Caco-2 (cell line): Measurements from ENCODE around the gene SEMA6B. TPM values are rescaled to one million over a fixed set of nuclear protein-coding genes. Genes with fewer than 3 reads are reported as not detected.
"Not testable (repeated sequence)": the region's sequence is repeated elsewhere in the genome, so short reads cannot be mapped to it uniquely, and the experiment has no call there.

ENCODE experiments used
- BruUV-seq: library from RNA; stranded (reverse); fragments of 400-500 nt; replicated peaks from 2 replicates; lab custom pipeline; 2021; lab: Mats Ljungman, UMichigan
- CTCF ChIA-PET: fragments of 300-600 bp; sonication (Branson Sonifier 250); formaldehyde crosslinking; loops from one replicate; lab custom pipeline; 2022; ENCODE audit warnings: antibody characterized with exemption; lab: Charles Lee
- POLR2A ChIA-PET: fragments of 300-600 bp; sonication (Branson Sonifier 250); formaldehyde crosslinking; loops from one replicate; lab custom pipeline; 2022; ENCODE audit warnings: antibody characterized with exemption; lab: Charles Lee
- DNase-seq, 2 experiments: peaks; one replicate each; pipeline versions ENCODE4 v3.0.0 to v3.0.0-alpha.2; 2020 to 2022
- H3K27me3 ChIP-seq: replicated peaks from 2 replicates; pipeline ENCODE4 v1.6.0; 2011; ENCODE audit warnings: low read length; ENCODE audit not compliant: control insufficient read depth, insufficient read depth
- H3K36me3 ChIP-seq: 2 replicates; pipeline ENCODE4 v1.5.1; 2011; ENCODE audit warnings: low read length; ENCODE audit not compliant: control insufficient read depth, insufficient read depth
- H3K4me1 ChIP-seq: fragments of 250-450 bp; sonication (Bioruptor Pico); 2 replicates; pipeline ENCODE4 v1.5.1; 2020; ENCODE audit warnings: mild to moderate bottlenecking
- H3K4me3 ChIP-seq: 2 replicates; pipeline ENCODE4 v1.5.1; 2011; ENCODE audit warnings: low read depth, mild to moderate bottlenecking, control low read depth, low read length
- H3K9me3 ChIP-seq: fragments of 250-450 bp; sonication (Bioruptor Pico); 2 replicates; pipeline ENCODE4 v1.5.1; 2020; ENCODE audit warnings: mild to moderate bottlenecking, moderate library complexity
- H3K27ac Mint-ChIP-seq: one replicate; pipeline ENCODE4 v1.8.0; 2022; ENCODE audit warnings: mixed read lengths; ENCODE audit not compliant: unreplicated experiment
- H3K27me3 Mint-ChIP-seq: one replicate; pipeline ENCODE4 v1.8.0; 2022; ENCODE audit warnings: mixed read lengths; ENCODE audit not compliant: insufficient read depth, unreplicated experiment
- H3K36me3 Mint-ChIP-seq: one replicate; pipeline ENCODE4 v1.8.0; 2022; ENCODE audit warnings: mild to moderate bottlenecking, mixed read lengths; ENCODE audit not compliant: insufficient read depth, unreplicated experiment
- H3K4me1 Mint-ChIP-seq: one replicate; pipeline ENCODE4 v1.8.0; 2022; ENCODE audit warnings: low read depth, mixed read lengths; ENCODE audit not compliant: unreplicated experiment
- H3K4me3 Mint-ChIP-seq: one replicate; pipeline ENCODE4 v1.8.0; 2022; ENCODE audit warnings: mild to moderate bottlenecking, moderate library complexity, mixed read lengths; ENCODE audit not compliant: unreplicated experiment
- H3K9me3 Mint-ChIP-seq: one replicate; pipeline ENCODE4 v1.8.0; 2022; ENCODE audit warnings: mixed read lengths; ENCODE audit not compliant: unreplicated experiment
- CTCF ChIP-seq, 2 experiments: fragments of 200-600 bp in 1 of 2; IDR thresholded peaks; 1 replicate in 1 of 2; 2 replicates in 1 of 2; pipeline versions ENCODE4 v1.5.1 to v1.8.0; 2011 to 2022; ENCODE audit warnings: antibody characterized with exemption in 1 of 2, control low read depth in 1 of 2, inconsistent platforms in 1 of 2, low read depth in 1 of 2, low read length in 1 of 2, mild to moderate bottlenecking in 1 of 2, moderate library complexity in 1 of 2; ENCODE audit not compliant: insufficient read depth in 1 of 2, severe bottlenecking in 1 of 2, unreplicated experiment in 1 of 2
- intact Hi-C: fragments of 100-400 bp; cut with micrococcal nuclease; formaldehyde crosslinking; loops from one replicate; pipeline ENCODE4 v1.10.0; 2022; ENCODE audit not compliant: unreplicated experiment
- total RNA-seq: library from RNA; stranded (reverse); gene quantifications from 2 replicates; pipeline ENCODE4 v1.2.3, GENCODE V29; 2022

The SEMA6B gene
- total RNA-seq, 1 experiment from 2014 or later, result 0.39 TPM

- ChIA-PET CTCF (interaction anchor here (0.7 to 1.2 kb wide), 3 partner anchors 18 to 35 kb away, joined by 3 to 5 read pairs (median 3); no protein-coding TSS in a partner anchor), POLR2A (no interaction called here)
- no peaks in the 10 kb centered on the region for H3K9me3 ChIP-seq
- Mint-ChIP-seq H3K27ac (no peak overlapping the region), H3K27me3 (no peaks in the 10 kb centered on the region), H3K4me1 (no peaks in the 10 kb centered on the region), H3K9me3 (no peaks in the 10 kb centered on the region), H3K36me3 (no peaks in the 10 kb centered on the region), H3K4me3 (peak overlapping the region; percentile 64)
- BruUV-seq, result no TSS peak
- no peaks in the 10 kb centered on the region for H3K27me3 ChIP-seq
- no peak for TF ChIP-seq CTCF (IDR thresholded peaks at IDR 0.05; ENCODE audit: insufficient read depth in 1 of 2, low read depth in 1 of 2, low read length in 1 of 2, severe bottlenecking in 1 of 2, unreplicated experiment in 1 of 2)
- intact Hi-C loops, result no loop called here
- peak; percentile 64 to 78 for DNase-seq
- no peaks in the 10 kb centered on the region for H3K4me1 ChIP-seq
- peak overlapping the region; percentile 30 for H3K4me3 ChIP-seq
- no peaks in the 10 kb centered on the region for H3K36me3 ChIP-seq
These were observed 38.6 kb upstream of the SEMA6B start for GRCh38 chr19:4597975-4598671.

- BruUV-seq, result no TSS peak
- DNase-seq, result no peak
- H3K4me1 Mint-ChIP-seq, result no peaks in the 10 kb centered on the region
- no peaks in the 10 kb centered on the region for H3K27me3 ChIP-seq
- no peak for TF ChIP-seq CTCF (IDR thresholded peaks at IDR 0.05; ENCODE audit: insufficient read depth in 1 of 2, low read depth in 1 of 2, low read length in 1 of 2, severe bottlenecking in 1 of 2, unreplicated experiment in 1 of 2)
- H3K9me3 ChIP-seq, result no peaks in the 10 kb centered on the region
- ChIA-PET CTCF (interaction anchor here (0.8 to 1.2 kb wide), 2 partner anchors 19 to 36 kb away, joined by 3 to 5 read pairs; no protein-coding TSS in a partner anchor), POLR2A (no interaction called here)
- H3K27me3 Mint-ChIP-seq, result no peaks in the 10 kb centered on the region
- no peak overlapping the region for H3K27ac Mint-ChIP-seq
- peak overlapping the region; percentile 54 for H3K4me3 Mint-ChIP-seq
- no peaks in the 10 kb centered on the region for H3K36me3 ChIP-seq
- no peaks in the 10 kb centered on the region for H3K36me3 Mint-ChIP-seq
- intact Hi-C loops, result no loop called here
- H3K4me1 ChIP-seq, result no peaks in the 10 kb centered on the region
- H3K4me3 ChIP-seq, result peak overlapping the region; percentile 12; the same call in 1 of the 2 replicates
- H3K9me3 Mint-ChIP-seq, result no peaks in the 10 kb centered on the region
These were observed 37.9 kb upstream of the SEMA6B start for GRCh38 chr19:4597278-4597974.

- Histone ChIP-seq H3K4me1 (no peaks in the 10 kb centered on the region), H3K9me3 (no peaks in the 10 kb centered on the region), H3K4me3 (no peak overlapping the region), H3K27me3 (no peaks in the 10 kb centered on the region), H3K36me3 (no peaks in the 10 kb centered on the region)
- H3K27me3 Mint-ChIP-seq, result peaks cover 4% of the 10 kb centered on the region
- ChIA-PET CTCF (no interaction called here), POLR2A (no interaction called here)
- no peaks in the 10 kb centered on the region for H3K4me1 Mint-ChIP-seq
- no peak for DNase-seq
- H3K27ac Mint-ChIP-seq, result no peak overlapping the region
- BruUV-seq, result no TSS peak
- H3K4me3 Mint-ChIP-seq, result no peak overlapping the region
- H3K9me3 Mint-ChIP-seq, result no peaks in the 10 kb centered on the region
- TF ChIP-seq CTCF (IDR thresholded peaks at IDR 0.05; ENCODE audit: insufficient read depth in 1 of 2, low read depth in 1 of 2, low read length in 1 of 2, severe bottlenecking in 1 of 2, unreplicated experiment in 1 of 2), result no peak
- intact Hi-C loops, result no loop called here
- no peaks in the 10 kb centered on the region for H3K36me3 Mint-ChIP-seq
These were observed 36.8 kb upstream of the SEMA6B start for GRCh38 chr19:4596033-4596904.

GRCh38 chr19:4595158-4595557 is 35.7 kb upstream of the SEMA6B start:
- intact Hi-C loops, H3K4me3 Mint-ChIP-seq, H3K27me3 ChIP-seq, H3K9me3 Mint-ChIP-seq, H3K9me3 ChIP-seq, POLR2A ChIA-PET, H3K4me3 ChIP-seq, CTCF ChIA-PET, H3K36me3 ChIP-seq, H3K27me3 Mint-ChIP-seq, DNase-seq, H3K4me1 ChIP-seq, BruUV-seq, H3K36me3 Mint-ChIP-seq, H3K4me1 Mint-ChIP-seq, H3K27ac Mint-ChIP-seq: not testable (repeated sequence)
